A204.1 (cell line): Measurements from ENCODE around the gene FAM47E.
A peak's percentile ranks its signal among the peaks of the same experiment; 100 is the strongest.
"Not testable (repeated sequence)": the region's sequence is repeated elsewhere in the genome, so short reads cannot be mapped to it uniquely, and the experiment has no call there.

Source experiments
- FAIRE-seq: peaks from 2 replicates; lab custom pipeline; 2012; peaks lifted over from hg19 to GRCh38; lab: Jason Lieb, UNC

FAM47E gene

DNA sequence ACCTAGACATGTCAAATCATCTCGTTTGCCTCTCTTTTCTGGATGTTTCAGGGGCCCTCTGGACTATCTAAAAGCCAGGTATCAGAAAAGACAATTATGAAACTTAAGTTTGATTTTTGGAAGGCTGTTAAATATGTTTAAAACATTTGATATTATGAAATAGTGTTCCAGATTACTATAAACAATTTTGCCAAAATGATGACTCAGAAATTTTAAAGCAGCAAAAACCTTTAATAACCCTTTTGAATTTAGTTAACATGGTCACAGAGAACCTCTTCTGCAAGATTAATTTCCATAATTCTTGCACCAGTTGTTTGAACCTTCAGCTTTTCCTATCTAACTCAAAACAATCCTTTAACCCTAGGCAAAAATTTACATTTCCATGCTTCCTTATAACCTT lies 18.8 kb upstream of the FAM47E start:
- FAIRE-seq: peak; percentile 35

DNA sequence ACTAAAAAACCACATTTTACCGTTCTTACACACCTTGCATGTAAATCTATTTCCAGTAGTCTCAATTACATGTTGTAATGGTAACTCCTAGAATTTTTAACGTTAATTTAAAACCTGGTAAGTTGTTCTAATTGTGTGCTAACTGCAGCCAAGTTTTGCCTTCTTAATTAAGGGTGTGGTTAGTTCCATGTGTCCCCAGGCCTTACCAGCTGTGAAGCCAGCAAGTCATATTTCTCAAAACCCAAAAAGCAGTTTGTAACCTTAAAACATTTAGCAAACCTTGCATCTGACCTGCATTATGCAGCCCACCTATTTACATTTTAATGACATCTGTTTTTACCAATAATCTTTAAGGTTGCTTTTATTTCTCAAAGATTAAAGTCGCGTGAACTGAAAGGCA lies 18.4 kb upstream of the FAM47E start:
- FAIRE-seq: no peak

DNA sequence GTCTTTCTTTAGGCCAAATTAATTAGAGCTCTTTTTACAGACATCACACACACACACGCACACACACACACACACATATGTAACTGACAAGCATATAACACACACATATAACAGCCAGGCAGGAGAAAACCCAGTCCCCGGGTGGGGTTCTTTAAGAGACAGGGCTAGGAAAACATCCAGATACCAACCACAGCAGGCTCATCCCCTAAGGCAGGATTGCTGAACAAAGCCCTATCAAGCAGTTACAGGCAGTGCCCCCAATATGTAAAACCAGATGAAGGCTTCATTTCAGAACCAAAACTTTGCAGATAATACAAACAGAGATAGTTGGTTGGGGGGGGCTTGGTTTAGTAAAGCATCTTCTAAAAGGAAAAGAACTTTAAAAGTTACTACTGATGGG lies 18.0 kb upstream of the FAM47E start:
- FAIRE-seq: no peak

DNA sequence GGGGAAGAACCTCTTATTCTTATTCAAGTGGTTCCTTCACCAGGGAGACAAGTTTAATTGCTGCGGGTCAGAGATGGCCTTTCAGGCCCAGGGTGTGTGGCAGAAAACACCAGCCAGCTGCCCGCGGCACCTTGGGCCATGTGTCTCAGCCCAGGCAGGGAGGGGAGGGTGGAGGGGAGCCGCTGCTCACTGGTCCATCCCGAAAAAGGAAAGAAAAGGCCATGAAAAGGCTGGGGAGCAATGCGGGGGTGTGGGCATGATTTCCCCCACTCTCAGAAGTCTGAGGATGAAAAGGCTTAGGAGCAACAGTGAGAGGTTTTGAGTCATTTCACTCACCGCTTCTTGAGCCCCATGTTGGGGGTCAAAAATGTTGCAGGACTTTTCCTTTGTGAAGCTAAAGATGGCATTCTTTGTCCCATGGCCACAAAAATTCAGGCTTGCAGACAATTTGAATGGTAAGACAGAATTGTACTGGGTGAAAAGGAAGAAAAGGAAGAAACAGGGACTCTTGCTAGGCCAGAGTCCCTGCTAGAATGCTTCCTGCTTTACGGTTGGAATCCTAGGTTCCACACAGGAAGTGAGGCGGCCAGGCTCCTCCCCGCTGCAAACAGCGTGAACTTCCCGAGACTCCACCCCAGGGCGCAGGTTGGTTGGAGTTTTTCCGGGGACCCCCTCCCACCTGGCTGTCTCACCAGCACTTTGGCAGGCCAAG lies 17.4 kb upstream of the FAM47E start:
- FAIRE-seq: no peak

DNA sequence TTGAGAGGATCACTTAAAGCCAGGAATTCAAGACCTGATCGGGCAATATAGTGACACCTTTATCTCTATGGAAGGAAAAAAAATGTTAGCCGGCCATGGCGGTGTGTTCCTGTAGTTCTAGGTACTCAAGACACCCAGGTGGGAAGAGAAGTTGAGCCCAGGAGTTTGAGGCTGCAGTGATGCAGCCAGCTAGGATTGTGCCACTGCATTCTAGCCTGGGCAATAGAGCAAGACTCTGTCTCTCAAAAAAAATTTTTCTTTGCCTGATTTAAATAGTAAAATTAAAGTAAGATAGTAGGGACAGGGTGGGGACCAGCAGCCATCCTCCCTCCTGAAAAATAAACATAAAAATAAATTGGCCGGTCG lies 16.9 kb upstream of the FAM47E start:
- FAIRE-seq: no peak

DNA sequence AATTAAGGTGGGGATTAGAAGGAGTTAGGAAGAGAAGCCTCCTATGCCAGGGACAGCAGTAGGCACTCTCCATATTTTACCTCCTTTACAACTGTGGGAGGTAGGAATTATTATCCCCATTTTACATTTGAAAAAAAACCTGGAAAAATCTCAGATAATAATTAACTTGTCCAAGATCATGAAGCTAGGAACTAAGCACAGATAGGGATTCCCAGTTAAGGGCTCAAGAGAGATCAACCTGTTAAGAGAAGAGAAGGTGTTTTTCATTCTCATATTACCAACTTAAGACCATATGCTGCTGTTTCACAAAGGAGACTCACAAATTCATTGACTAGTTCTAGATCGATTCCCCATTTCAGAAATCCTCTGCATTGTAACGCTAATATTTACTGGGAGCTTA lies 16.1 kb upstream of the FAM47E start:
- FAIRE-seq: no peak

DNA sequence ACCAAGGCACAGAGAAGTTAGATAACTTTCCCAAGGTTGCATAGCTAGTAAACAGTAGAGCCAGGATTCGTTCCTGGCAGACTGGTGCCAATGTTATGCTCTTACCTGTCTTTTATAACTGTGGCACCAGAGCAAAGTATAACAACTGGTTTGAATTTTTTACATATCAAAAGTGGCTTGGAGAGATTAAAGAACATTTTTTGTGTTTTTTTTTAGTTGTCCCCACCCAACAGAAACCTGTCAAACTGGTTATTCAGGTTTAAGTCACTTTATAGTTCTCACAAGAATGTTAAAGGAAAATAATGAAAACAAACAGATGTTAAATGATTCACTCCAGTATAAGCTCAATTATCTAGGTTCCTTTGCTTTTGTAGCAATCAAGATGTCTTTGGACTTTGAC lies 15.6 kb upstream of the FAM47E start:
- FAIRE-seq: no peak

DNA sequence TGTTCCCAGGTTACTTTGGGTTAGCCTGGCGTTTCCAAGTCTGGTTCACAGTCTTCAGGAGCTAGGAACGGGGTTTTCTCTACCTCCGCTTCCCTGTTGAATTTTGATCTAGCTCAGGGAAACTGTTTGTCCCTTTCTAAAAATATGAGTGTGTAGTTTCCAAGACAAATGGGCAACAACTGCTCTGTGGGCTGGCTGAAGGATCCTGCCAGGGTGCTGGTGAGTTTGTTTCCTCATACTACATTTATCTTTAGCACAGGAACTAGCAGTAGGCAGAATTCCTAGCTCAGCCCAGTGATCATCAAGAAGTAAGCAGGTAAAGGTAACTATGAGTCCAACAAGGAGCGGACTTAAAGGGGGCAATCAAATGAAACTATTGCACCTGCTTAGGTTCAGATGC lies 13.3 kb upstream of the FAM47E start:
- FAIRE-seq: no peak

DNA sequence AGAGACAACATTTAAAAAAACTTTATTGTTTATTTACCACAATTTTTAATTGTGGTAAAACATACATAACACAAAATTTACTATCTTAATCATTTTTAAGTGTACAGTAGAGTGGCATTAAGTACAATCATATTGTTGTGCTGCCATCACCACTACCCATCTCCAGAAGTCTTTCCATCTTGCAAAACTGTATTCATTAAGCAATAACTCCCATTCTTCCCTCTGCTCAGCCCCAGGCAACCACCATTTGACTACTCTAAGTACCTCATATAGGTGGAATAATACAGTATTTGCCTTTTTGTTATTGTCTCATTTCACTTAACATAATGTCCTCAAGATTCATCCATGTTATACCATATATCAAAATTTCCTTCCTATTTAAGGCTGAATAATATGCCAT lies 12.8 kb upstream of the FAM47E start:
- FAIRE-seq: no peak

DNA sequence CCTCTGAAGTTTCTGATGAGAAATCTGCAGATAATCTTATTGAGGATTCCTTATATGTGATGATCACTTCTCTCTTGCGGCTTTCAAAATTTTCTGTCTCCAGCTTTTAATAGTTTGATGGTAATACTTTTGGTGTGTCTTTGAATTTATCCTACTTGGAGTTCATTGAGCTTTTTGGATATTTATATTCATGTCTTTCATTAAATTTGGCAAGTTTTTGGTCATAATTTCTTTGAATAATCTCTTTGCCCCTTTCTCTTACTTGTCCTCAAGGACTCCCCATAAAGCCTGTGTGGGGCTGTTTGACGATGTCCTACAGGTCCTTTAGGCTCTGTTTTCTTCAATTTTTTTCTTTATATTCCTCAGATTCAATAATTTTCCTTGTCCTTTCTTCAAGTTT lies 11.3 kb upstream of the FAM47E start:
- FAIRE-seq: no peak

DNA sequence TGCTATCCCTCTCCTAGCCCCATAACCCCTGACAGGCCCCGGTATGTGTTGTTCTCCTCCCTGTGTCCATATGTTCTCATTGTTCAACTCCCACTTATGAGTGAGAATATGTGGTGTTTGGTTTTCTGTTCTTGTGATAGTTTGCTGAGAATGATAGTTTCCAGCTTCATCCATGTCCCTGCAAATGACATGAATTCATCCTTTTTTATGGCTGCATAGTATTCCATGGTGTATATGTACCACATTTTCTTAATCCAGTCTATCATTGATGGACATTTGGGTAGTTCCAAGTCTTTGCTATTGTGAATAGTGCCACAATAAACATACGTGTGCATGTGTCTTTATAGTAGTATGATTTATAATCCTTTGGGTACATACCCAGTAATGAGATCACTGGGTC lies 7.6 kb upstream of the FAM47E start:
- FAIRE-seq: not testable (repeated sequence)

DNA sequence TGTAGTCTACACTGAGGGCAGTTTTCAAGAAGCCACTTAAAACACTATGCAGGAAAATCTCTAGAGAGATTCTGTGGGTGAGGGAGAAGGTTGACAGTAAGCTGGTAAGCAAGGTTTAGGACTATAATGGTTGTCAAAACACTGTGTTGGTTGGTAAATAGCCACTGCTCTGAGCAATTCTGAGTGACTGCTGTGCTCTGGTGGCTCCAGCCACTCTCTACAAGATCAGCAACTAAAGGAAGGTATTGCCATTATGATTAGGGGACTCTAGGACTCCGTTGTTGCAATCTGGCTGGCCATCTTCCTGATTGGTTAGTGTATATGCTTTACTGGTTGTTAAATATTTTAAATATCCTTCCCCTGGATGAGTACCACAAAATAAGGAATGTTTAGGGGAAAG lies 5.5 kb upstream of the FAM47E start:
- no peak for FAIRE-seq

DNA sequence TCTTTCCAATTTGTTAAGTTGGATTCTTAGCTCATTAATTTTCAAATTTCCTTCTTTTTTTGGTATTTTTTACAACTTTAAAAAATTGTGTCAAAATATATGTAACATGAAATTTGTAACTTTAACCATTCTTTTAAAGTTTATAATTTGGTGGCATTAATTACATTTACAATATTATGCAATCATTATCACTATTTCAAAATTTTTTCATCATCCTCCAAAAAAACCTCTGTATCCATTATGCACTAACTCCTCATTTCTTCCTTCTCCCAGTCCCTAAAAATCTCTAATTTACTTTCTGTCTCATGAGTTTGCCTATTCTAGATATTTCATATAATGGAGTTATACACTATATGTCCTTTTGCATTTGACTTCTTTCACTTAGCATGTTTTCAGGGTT lies 4.7 kb upstream of the FAM47E start:
- peak; percentile 71 for FAIRE-seq

DNA sequence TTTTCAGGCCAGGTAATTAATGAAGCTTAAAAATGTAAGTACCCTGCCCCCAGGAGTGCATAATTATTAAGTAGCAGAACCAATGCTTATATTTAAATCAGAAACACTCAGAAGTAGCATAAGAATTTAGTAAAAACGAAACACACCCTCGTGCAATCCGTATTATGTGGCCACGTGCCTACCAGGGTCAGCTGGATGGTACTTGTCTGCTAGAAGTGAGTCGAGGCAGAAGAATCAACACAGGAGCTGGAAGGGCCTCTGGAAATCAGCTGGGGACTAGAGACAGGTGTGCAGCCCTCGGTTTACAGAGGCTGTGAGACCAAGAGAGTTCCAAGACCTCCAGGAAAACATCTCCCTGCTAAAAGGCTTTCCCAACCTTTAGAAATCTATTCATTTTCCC lies 559 bp upstream of the FAM47E start:
- FAIRE-seq: no peak

DNA sequence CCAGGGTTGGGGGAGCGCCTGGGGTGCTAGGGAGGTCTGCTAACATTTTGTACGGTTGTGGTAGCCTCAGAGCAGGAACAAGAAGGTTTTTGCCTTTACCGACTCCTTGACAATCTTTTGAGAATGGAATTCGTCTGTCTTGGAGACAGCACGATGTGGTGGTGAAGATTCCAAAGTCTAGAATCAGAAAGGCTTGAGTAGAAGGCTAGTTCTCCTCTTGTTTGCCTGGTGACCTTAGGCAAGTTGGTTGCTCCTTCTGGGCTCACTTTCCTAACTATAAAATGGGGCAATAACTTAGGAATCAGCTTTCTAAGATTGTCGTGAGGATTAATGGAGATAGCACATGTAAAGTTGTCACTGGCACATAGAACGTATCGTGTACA lies 741 bp downstream of the FAM47E start:
- FAIRE-seq: no peak

DNA sequence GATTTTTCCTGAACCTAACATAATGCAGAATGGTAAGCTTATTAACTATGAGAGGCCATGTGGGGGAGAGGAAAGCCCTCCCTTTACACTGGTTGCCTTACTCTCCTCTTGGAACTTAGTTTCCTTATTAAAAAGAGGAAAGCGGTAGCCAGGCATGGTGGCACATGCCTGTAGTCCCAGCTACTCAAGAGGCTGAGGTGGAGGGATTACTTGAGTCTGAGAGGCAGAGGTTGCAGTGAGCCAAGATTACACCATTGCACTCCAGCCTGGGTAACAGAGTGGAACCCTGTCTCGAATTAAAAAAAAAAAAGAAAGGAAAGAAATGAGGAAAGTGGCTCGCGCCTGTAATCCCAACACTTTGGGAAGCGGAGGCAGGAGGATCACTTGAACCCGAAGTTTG lies 2.0 kb downstream of the FAM47E start:
- no peak for FAIRE-seq

DNA sequence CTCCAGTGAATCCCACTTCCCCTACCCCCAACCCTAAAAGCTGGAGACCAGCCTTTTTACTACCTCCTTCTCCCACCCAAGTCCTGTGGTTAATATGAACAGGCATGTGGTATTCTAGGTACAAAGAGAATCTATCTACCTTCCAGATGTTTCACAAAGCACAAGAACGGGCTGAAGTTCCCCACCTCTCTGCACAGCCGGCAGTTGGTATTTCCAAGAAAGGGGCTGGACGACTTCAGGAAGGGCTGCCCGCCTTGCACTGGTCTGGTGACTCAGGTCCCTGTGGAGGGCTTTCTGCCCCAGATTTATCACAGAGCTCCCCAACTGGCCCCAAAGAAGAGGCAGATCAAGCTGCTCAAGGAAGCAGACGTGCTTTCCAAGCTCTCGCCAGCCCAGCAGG lies 4.5 kb downstream of the FAM47E start:
- FAIRE-seq: no peak

DNA sequence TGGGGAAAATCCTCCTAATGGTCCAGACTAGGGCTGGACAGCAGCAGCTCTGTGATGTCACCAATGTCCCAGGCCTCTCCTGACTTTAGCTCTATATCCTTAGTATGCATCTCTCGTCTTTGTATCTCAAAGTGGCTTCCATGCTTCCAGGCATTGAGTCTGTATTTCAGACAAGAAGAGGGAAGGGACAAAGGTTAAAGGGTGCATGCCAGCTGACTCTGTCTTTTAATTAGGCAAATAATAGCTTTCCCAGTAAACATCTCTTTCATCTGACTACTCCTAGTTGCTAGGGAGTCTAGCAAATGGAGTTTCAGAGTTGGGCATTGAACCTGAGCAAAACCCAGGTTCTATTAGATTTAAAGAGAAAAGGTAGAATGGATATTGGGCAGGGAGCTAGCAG lies 5.4 kb downstream of the FAM47E start:
- FAIRE-seq: no peak

DNA sequence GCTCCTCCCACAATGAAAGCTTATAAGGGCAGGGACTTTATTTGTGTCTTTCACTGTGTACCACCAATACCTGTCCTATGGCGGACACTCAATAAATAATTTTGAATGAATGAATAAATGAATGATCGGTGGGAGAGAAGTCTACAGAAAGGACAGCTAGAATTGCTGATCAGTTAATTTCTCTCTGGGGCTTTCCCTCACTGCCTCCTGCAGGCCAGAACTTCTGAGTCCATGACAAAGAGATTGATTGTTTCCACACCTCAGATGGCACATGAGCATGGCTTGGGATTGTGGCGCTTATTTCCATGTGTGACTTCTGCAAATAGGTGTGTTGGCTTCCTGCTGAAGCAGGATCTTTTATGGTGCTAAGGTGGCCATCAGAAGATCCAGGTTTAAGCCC lies 6.3 kb downstream of the FAM47E start:
- no peak for FAIRE-seq

DNA sequence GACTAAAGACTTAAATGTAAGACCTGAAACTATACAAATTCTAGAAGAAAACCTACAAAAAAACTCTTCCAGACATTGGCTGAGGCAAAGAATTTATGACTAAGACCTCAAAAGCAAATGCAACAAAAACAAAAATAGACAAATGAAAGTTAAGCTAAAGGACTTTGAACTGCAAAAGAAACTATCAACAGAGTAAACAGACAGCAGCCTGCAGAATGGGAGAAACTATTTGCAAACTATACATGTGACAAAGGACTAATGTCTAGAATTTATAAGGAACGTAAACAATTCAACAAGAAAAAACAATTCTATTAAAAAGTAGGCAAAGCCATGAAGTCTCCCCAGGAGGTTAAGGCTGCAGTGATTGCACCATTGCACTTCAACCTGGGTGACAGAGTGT lies 9.1 kb downstream of the FAM47E start:
- FAIRE-seq: no peak

DNA sequence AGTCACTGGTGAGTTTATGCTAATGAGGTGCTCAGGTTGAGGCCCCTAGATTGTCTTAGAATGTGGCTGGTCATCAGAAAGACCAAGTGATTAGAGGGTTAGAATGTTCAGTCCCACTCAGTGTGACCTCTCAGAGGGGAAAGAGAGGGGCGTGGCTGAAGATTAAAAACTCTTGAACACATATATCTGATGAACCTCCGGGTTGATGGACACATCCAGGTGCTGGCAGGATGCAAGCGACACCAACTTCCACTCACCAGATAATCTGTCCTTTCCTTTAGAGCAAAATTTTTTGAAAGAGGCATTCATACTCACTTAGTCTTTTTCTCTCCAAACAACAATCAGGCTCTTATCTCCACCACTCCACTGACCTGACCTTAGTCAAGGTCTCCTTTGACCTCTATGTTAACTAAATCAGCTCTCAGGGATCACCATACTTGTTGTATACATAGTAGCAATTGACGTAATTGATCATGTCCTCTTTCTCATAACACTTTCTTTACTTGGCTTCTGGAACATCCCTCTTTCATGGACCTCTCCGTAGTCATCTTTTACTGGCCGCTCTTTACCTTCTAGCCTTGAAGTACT lies 14.2 kb downstream of the FAM47E start:
- no peak for FAIRE-seq

DNA sequence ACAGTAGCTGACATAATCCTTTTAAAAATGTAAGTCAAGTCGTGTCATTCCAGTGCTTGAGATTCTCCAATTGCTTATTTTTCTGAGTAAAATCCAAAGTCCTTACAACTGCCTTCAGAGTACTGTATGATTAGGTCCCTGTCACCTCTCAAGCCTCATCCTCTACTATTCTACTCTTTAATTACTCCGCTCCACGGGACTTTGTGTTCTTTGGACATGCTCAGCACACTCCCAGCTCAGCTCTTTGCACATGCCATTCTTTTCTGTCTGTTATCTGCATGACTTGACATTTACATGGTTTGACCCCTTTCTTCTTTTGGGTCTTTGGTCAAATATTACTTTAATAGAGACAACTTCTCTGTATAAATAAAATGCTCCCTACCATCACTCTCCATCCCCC lies 15.1 kb downstream of the FAM47E start:
- no peak for FAIRE-seq

DNA sequence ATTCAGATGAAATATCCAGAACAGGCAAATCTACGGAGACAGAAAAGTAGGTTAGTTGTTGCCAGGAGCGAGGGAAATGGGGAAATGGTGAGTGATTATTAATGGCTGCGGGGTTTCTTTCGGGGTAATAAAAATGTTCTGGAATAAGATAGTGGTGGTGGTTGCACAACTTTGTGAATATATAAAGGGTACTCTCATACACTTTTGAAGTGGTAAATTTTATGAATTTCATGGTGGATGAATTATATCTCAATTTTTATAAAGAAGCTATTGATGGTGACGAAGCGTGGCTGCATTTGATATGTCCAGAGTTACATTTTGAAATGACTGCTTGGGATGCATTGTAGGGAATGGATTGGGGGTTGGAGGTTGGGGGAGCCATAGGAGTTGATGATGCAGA lies 16.3 kb downstream of the FAM47E start:
- FAIRE-seq: no peak

DNA sequence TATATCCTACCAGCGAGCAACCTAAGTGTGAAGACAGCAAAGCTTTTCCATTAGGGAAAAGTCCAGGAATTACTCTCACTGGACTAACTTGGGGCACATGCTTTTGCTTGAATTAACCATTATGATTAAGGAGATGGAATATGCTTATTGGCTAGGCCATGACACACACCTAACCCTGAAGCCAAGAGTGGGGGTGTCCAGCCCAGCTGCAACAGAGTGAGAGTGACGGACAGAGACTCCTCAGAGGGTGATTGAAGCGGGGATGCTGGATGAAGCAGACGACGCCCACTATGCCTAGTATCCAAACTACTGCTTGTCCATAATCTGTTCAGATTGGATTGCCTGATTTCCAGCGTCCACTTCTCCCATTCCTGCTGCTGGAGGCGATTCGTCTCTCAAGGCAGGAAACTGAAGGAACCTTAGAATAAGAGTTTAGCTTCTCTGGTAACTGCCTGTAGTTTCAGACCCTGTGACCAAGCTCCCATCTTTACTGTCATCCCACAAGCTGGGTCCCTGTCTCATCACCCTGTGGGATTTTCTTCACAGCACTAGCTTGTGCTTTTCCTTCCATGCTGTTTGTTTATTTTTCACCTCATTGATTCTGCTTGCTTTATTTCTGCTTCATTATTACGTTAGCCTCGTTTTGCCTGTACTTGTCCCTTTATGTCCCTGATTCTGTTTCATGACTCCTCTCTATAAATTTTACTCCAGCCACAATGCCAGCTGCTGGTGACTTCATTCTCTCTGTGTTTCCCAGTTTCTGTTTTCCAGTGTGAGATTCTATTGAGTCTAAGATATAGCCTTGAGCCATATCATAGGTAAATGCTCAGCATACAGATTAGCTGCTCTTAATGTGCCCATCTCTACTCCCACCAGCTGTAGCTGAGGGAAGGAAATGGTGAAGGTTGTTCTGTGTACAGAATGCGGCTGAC lies 19.0 kb downstream of the FAM47E start:
- FAIRE-seq: no peak
